HK-2 (cell line): ENCODE measurements around the gene CCIN.
"Not testable (repeated sequence)": the region's sequence is repeated elsewhere in the genome, so short reads cannot be mapped to it uniquely, and the experiment has no call there.

Source experiments
- DNase-seq: peaks from one replicate; pipeline ENCODE4 v3.0.0-alpha.2; 2018; ENCODE audit not compliant: unreplicated experiment

Gene CCIN

DNA sequence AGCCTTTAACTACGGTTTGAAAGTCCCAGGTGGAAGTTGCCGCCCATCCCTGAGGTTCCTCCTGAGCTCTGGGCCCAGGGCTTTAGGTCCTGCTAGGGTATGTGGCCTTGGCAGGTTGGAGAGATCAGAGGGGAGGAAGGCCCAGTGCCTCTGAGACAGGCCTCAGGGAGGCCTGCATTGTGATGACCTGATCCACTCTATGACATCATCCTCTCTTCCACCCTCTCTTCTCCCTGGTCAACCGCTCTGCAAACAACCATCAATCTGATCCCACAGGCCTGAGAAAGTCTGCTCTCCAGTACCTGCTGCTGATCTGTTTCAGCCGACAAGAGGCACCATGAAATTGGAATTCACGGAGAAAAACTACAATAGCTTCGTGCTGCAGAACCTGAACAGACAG is at the start of gene CCIN:
Gene CCIN (plus strand): TSS at position 223 of the 400 bp plus-strand sequence. CDS start 115 bp downstream, at position 338.
- DNase-seq: no peak

DNA sequence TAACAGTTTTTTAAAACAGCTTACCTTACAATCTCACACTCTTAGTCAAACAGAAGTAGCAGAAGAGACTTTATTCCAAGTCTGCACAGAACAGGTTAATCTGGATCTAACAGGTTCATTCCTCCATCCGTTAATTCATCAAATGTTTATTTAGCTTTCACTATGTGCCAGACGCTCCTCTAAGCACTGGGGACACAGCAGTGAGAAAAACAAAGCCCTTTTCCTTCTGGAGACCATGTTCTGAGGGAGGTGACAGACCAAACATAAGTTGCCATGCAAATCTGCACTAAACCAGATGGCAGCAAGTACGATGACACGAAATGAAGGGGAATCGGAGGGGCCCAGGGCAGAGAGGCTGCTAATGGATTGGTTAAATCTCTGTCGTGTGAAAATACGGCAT is 49.7 kb upstream of the CCIN start:
- no peak for DNase-seq

DNA sequence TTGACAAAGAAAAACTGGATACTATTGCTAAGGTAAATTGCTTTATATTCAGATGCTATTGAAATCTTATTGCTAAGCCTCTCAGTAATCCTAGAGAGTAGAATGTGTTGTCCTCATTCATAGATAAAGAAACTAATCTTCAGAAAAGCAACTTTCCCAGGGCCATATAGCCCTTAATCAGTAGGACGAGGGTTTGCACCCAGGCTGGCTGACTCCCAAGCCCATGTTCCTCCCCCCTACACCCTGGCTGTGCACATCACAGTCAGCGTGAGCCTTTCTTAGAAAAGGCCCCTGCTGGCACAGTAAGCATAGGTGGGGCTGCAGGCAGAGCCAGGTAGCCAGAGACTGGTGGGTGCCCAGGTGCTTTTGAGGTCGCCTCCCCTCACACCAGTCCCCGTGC is 48.5 kb upstream of the CCIN start:
- DNase-seq: no peak

DNA sequence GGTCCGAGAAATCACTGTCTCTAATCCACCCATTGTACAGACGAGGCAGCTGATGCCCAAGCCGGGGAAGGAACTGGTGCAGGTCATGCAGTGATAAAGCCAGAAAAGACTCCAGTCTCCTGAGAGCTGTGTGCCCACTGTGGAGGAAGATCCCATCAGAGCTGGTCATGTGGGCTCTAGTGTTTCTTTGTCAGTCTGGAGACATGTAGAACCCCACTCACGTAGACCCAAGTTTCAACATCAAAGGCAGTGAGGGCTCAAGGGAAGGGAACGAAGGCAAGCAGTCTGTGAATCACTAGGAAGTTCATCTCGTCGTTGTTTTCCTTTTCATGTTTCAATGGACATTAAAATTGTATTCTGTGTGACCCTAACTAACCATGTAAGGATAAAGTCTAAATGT is 47.2 kb upstream of the CCIN start:
- no peak for DNase-seq

DNA sequence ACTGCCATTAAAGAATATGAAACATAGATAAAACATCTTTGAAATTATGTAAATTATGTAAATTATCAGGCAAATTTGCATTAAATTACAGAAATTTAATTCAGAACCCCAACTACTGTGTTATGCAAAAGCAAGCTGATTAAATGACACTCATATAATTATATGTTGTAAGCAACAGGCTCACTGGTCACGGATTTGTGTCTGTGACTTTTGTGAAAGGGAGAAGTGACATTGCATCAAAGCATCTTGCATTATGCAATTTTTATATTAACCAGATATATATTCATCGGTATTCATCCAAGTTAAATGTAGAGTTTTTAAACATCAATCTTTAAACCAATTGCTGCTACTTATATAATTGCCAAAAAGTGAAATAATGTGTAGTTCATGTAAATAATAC is 45.7 kb upstream of the CCIN start:
- DNase-seq: no peak

DNA sequence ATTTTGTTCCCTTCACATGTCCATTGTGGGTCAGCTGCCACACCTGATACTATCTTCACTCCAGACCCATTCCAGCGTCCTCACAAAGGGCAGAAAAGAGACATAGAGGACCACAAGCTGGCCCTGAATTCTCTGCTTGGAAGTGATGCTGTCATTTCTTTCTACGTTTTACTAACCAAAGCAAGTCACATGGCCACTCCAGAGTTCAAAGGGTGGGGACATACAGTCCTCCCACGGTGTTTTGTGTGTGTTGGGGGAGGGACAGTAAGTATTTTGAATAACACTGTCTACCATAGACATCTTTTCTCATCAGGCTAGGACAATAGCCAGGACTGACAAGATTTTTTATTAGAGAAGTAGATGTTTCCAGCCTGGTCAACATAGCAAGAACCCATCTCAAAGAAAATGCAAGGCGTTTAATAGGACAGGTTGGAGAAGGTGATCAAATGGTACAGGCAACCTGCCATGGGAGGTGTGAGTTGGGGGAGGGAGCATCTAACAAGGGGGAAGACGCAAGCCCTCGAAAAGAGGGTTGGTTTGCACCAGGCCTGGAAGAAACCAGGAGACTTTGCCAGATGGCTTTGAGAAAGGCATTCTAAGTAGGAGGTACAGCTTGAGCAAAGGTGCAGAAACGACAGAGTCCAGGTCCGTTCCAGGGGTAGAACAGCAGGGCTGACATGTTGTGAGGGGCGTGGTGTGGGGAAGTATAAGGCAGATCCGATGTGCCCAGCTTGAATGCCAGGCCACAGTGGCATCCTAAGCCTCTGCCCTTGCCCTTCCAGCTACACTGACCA is 43.9 kb upstream of the CCIN start:
- no peak for DNase-seq

DNA sequence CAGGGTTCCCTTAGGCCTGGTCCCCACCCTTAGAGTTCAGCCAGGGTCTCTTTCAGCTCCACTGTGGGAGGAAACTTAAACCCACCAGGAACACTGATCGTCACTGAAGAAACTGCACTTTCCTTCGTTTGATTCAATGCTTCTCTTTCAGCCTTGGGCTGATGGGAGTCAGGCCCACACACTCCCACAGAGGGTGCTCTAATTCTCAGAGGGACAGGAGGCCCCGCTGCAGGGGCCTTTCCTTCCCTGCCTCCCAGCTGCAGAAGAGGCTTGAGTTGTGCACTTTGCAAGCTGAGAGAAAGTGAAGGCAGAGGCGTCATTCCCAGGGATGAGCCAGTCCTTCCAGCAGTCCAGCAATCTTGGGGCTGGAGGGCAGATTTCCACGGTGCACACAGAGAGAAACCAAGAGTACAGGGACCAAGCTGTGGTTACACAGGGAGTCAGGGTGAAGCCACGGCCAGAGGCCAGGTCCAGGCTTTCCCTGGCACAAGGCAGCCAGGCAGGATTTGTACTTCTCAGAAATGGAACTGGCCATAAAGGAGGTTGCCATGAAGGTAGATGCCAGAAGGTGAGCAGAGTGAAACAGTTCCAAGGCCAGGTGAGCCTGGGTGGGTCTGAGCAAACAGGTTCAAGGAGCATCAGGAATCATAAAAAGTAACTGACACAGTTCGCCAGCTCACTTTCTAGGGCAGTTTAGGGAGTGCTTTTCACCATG is 43.0 kb upstream of the CCIN start:
- DNase-seq: no peak

DNA sequence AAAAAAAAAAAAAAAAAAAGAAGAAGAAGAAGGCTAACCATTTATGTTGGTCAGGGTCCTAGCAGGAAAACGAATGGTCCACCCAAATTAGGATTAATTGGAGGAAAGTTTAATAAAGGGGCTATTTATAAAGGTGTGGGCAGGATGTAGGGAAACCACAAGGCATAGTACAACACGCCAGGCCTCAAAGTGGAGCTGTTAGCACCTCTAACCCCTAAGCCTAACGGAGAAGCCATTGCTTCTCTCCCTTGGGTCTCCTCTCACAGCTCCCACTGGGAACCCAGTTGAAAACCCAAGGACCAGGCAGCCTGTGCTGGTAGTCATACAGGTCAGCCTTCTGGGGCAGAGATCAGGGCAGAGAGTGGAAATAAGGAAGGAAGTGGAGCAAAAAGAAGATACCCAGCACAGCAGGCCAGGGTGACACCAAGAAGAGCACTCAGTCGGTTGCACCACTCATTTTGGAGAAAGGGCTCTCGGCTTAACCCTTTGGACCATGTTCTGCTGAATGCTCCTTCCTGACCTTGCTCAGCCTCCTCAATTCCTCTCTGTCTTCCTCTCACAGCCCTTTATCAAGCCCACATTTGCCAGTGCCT is 41.4 kb upstream of the CCIN start:
- DNase-seq: no peak

DNA sequence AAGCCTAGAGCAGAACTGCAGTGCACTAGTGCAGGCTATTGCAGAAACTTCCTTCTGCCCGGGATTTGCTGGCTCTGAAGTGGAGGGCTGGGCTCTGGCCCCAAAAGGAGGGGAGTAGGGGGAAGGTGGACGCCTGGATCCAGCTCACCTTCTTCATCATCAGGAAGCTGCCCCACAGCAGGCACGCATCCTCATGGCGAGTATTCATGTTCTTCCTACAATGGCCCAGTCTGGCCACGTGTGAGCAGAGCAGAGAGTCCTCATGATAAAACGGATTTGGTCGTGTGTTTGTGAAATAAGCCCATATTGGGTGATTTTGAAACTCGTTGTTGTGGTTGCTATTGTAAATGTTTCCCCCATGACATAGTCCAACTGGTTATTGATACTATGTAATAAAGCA is 40.8 kb upstream of the CCIN start:
- no peak for DNase-seq

DNA sequence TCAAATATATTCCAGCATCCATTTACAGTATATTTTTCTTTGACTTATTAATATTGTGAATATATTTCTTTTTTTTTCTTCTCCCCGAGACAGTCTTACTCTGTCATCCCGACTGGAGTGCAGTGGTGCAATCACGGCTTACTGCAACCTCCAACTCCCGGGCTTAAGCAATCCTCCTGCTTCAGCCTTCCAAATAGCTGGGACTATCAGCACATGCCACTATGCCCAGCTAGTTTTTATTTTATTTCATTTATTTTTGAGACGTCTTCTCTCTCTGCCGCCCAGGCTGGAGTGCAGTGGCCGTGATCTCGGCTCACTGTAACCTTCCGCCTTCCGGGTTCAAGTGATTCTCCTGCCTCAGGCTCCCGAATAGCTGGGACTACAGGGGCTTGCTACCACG is 40.0 kb upstream of the CCIN start:
- DNase-seq: no peak

DNA sequence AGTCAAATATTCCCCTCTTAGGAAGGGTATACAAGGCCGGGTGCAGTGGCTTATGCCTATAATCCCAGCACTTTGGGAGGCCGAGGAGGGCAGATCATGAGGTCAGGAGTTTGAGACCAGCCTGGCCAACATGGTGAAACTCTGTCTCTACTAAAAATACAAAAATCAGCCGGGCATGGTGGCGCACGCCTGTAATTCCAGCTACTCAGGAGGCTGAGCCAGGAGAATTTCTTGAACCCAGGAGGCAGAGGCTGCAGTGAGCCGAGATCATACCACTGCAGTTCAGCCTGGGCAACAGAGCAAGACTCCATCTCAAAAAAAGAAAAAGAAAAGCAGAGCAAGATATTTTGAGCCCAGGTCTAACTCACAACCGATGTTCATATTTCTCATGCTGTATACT is 37.5 kb upstream of the CCIN start:
- not testable (repeated sequence) for DNase-seq

DNA sequence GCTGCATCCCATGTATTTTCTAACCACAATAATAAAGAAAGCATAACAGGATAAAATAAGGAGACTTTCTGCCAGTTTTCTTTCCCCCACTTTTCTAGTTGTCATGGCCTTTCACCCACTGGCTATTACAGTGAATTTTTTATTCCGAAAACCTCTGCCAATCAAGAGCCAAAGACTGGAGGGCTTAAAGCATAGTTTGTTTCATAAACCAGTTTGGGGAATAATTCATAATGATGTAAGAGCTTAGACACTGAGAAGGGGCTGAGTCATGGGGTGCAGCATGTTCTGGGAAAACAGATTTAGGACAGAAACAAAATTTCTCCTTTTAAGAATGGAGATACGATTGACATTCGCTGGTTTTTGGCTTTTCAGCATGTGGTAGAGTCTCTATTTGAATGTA is 37.1 kb upstream of the CCIN start:
- no peak for DNase-seq

DNA sequence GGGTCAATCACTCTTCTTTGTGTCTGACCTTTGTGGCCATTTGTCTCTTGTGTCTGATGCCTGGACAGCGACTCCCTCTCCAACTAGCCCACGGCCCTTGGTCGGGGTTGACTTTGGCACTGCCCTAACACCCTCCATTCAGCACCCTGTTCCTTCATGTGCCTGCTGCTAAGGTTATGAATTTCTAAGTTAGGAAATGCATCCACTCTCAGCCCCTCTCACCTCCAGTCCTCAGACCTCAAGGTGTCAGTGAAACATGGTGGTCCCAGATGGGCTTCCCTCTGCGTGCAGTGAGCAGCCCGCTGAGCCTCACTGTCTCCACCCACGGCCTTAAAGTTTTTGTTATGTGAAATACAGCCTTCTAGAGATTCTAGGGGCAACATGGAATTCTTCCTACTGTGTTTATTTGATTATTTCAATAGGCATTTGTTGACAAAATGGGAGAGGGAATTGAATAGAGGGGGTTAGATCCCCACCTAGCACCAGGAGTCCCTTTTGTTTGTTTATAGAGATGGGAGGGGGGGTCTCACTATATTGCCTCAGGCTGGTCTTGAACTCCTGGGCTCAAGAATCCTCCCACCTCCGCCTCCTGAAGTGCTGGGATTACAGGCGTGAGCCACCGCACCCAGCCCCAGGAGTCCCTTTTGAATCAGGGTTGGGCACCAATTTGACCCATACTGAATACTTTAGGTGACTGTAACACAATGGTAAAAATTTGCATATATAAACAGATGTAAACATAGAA is 34.3 kb upstream of the CCIN start:
- no peak for DNase-seq

DNA sequence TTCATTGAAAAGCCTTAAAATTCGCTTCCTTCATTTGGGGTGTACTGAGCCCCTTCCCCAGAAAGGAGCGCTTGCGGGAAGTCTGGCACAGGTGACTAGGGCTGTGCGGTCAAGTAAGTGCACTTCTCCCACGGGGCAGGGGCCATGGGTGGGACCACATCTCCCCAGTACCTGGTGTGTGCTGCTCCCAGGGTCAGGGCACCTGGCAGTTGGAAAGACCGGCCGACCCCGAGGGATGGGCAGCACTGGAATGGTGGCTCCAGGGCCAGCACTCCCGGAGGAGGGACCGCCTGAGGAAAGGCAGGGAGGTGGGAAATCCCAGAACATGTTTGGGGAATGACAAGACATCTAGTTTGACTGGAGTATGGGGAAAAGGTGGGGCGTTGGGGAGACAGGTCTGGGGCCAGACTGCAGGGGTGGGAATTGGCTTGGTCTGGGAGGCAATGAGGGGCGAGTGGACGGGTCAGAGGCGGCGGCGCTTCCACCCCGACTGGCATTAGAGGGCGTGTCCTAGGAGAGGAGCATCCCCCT is 33.4 kb upstream of the CCIN start:
- no peak for DNase-seq

DNA sequence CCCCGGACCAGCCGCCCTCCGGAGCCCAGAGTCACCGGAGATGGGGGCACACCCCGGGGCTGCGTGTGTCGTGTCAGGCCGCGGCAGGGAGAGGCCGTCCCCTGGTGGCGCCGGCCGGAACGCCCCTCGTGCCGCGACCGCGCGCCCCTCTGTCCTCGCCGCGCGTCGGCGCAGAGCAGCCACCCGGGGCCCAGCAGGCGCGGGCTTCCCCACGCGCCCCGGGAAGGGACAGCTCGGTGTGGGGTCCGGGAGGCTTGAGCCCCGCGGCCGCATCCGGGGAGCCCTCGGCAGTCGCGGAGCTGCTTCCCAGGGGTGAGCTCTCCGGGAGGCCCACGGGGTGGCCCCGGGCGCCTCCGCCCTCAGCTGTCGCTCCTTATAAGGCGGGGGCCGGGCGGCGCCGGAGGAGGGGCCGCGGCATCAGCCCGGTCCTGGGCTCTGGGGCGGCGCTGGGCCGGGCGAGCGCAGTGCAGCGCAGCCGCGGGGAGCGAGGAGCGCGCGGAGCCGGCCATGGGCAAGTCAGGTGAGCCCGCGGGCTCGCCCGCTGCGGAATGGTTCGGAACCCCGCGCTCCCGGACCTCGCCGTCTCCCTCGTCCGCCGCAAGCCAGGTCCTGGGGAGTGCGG is 32.8 kb upstream of the CCIN start, which contains the start of gene GLIPR2:
Gene GLIPR2 (plus strand): TSS at position 462 of the 622 bp plus-strand sequence. CDS start 46 bp downstream, at position 508.
- DNase-seq: peak; percentile 58

DNA sequence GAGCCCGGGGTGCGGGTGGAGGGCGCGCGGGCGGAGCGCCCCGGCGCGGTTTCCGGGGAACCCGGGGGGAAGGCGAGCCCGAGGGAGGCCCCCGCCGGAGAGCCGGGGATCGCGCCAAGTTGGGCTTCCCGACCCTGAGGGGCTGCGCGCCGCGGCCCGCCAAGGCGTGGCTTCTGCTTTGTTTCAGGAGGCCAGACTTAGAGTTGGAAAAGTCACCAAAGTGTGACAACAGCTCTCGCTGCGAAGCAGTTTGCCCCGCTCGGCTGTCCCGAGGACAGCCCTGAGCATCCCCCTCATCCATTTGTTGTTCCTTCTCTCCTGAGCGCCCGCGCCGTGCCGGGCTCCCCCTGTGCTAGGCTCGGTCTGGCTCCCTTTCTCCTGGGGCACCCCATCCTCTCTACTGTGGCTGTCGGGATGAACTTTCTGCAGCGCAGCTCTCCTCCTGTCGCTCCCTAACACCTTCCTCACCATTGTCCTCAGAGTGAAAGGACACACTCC is 32.2 kb upstream of the CCIN start:
- DNase-seq: no peak

DNA sequence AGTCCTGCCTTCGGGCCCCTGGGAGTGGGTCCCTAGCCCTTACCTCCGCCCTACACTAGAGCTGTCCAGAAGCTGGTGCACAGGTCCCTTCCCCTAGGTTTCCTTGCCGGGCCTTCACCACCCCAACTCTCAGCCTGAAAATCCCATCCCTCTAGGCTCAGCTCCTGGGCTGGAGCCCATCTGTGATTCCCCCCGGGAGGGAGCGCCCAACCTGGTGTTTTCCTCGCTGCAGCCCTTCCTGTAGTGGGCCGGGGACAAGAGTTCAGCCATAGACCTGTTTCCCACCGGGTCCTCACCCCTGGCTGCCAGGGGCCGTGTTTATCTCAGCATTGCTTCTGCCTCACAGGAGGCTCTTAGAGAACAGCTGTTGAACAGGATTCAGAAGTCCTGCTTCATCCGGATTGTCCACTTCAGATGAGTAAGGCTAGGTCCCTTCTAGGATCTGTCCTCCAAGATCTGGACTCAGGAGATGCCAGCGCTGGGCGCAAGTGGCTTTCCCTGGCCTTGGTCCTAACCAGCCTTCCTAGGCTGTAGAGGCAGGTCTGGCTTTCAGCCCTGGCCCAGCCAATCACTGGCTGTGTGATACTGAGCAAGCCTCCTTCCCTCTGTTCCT is 31.7 kb upstream of the CCIN start:
- DNase-seq: no peak

DNA sequence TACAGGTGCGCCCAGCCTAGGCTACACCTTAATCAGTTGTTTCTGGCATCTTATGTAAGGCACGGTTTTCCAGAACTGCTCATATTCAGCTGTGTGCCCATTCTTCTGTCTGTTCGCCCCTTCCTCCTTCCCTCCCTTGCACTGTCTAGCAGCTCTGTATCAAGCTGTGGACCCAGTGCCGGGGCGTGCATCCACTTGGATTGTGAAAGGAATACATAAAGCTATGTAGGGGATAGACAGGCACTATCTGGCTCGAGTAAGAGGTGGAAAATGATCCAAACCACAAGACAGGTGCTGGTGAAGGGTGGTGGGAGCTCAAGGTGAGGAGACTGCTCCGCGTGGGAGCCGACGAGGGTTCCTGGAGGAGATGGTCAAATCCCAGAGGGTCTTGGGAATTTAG is 30.7 kb upstream of the CCIN start:
- DNase-seq: no peak

DNA sequence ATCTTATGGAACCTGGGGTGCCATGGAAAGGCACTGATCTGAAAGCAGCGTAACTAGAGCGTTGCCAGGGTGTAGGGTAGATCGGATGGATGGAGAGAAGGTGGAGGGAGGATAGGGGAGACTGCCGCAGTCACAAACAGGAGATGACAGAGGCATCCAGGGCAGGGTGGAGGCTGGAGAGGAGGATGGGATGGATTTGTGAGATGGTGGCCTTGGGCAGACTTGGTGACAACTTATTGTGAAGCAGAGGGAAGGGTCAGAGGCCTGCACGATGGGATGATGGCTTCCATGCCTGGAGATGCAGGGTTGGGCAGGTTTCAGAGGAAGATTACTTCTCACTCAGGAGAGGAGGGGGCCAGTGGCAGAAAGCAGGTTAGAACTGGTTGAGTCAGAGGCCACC is 30.3 kb upstream of the CCIN start:
- no peak for DNase-seq
